Ishikawa (cell line): ENCODE results near the gene KLHL35.
A peak's percentile ranks its signal among the peaks of the same experiment; 100 is the strongest.

Experiments used
- CEBPB ChIP-seq: IDR thresholded peaks from 2 replicates; pipeline ENCODE4 v1.6.1; 2012
- EGR1 ChIP-seq: IDR thresholded peaks from 2 replicates; pipeline ENCODE4 v1.6.1; 2012
- EP300 ChIP-seq: IDR thresholded peaks from 2 replicates; pipeline ENCODE4 v1.6.1; 2012; ENCODE audit warnings: borderline replicate concordance
- MAX ChIP-seq: IDR thresholded peaks from 2 replicates; pipeline ENCODE4 v1.6.1; 2012
- RAD21 ChIP-seq: IDR thresholded peaks from 2 replicates; pipeline ENCODE4 v1.6.1; 2012; ENCODE audit warnings: low read depth
- TAF1 ChIP-seq: IDR thresholded peaks from 2 replicates; pipeline ENCODE4 v1.6.1; 2012; ENCODE audit warnings: low read depth, mild to moderate bottlenecking
- TEAD4 ChIP-seq: IDR thresholded peaks from 2 replicates; pipeline ENCODE4 v1.6.1; 2012
- YY1 ChIP-seq: IDR thresholded peaks from 2 replicates; pipeline ENCODE4 v1.6.1; 2012; ENCODE audit warnings: low read depth

- TF ChIP-seq EP300 (no peak), TAF1 (no peak), EGR1 (no peak), RAD21 (no peak), CEBPB (no peak), YY1 (no peak), TEAD4 (0 out of 2 replicates have a peak, but pooled peaks have one; percentile 16), MAX (no peak)
These were observed 39.2 kb upstream of the KLHL35 start for GRCh38 chr11:75472081-75472732.
